Tibial nerve (tissue), 4 donors: Measurements from ENCODE around the gene CLEC14A. TPM values are rescaled to one million over a fixed set of nuclear protein-coding genes. Genes with fewer than 3 reads are reported as not detected.

Experiments
- DNase-seq, 2 donors: peaks; one replicate each; pipeline ENCODE4 v3.0.0-alpha.2; 2019; ENCODE audit warnings: low spot score in 2 of 2
- H3K27ac ChIP-seq, 4 donors: fragments of 200-600 bp; sonication (generic) in 3 of 4; one replicate each; pipeline ENCODE4 v1.5.1; 2017 to 2019; ENCODE audit warnings: mild to moderate bottlenecking in 1 of 4
- H3K27me3 ChIP-seq, 2 donors: fragments of 200-600 bp; sonication (generic) in 1 of 2; one replicate each; pipeline versions ENCODE4 v1.5.1 to v1.6.0; 2017 to 2019
- H3K36me3 ChIP-seq, 3 donors: fragments of 200-600 bp; sonication (generic); one replicate each; pipeline ENCODE4 v1.5.1; 2018 to 2019
- H3K4me1 ChIP-seq, 4 donors: fragments of 200-600 bp; sonication (generic) in 3 of 4; one replicate each; pipeline ENCODE4 v1.5.1; 2017 to 2019
- H3K4me3 ChIP-seq, 4 donors: fragments of 200-600 bp; sonication (generic) in 3 of 4; one replicate each; pipeline ENCODE4 v1.5.1; 2017 to 2019; ENCODE audit warnings: mild to moderate bottlenecking in 1 of 4, moderate library complexity in 1 of 4
- H3K9me3 ChIP-seq, 4 donors: fragments of 200-600 bp; sonication (generic) in 3 of 4; one replicate each; pipeline ENCODE4 v1.5.1; 2017 to 2019
- CTCF ChIP-seq, 5 experiments: fragments of 200-600 bp in 3 of 5; fragments of 450-650 bp in 2 of 5; sonication (generic) in 3 of 5; IDR thresholded peaks; one replicate each; pipeline ENCODE4 v1.5.1; 2016 to 2019; ENCODE audit warnings: antibody characterized with exemption in 5 of 5, mild to moderate bottlenecking in 3 of 5, moderate library complexity in 2 of 5
- EP300 ChIP-seq, 2 donors: sonication (generic); formaldehyde crosslinking; IDR thresholded peaks; one replicate each; pipeline ENCODE4 v1.6.1; 2017; ENCODE audit warnings: antibody characterized with exemption in 2 of 2, mild to moderate bottlenecking in 1 of 2
- POLR2A ChIP-seq, 2 donors: fragments of 450-650 bp; IDR thresholded peaks; one replicate each; pipeline ENCODE4 v1.6.1; 2017; ENCODE audit warnings: antibody characterized with exemption in 2 of 2, mild to moderate bottlenecking in 2 of 2, moderate library complexity in 2 of 2
- WGBS, 2 donors: methylation state at CpG; one replicate each; pipeline ENCODE4 v1.1.5; 2018; 5-methylcytosine and 5-hydroxymethylcytosine counted together
- total RNA-seq, 4 donors: library from RNA; depleted of rRNA; stranded (reverse); fragments of >200 nt; gene quantifications; one replicate each; pipeline ENCODE4 v1.1.0, GENCODE V29; 2016

CLEC14A gene
- total RNA-seq, 4 donors from 2014 or later, result 28.5 to 76.5 (median 64.3) TPM

- Histone ChIP-seq H3K4me3 (no peak overlapping the region), H3K27ac (no peak overlapping the region), H3K27me3 (no peaks in the 10 kb centered on the region), H3K9me3 (peaks cover 0 to 4% (median 0%) of the 10 kb centered on the region in 4 donors), H3K4me1 (no peaks in the 10 kb centered on the region), H3K36me3 (no peaks in the 10 kb centered on the region)
- TF ChIP-seq CTCF (IDR thresholded peaks at IDR 0.05) (no peak), POLR2A (IDR thresholded peaks at IDR 0.05) (no peak), EP300 (IDR thresholded peaks at IDR 0.05) (no peak)
- WGBS, 2 donors, result 39 to 44% methylated on average over 2 of the region's 2 CpGs
- DNase-seq, result no peak
These were observed 24.2 kb upstream of the CLEC14A start for GRCh38 chr14:38280081-38280480.

- Histone ChIP-seq H3K9me3 (peaks cover 0 to 4% (median 0%) of the 10 kb centered on the region in 4 donors), H3K36me3 (no peaks in the 10 kb centered on the region), H3K27ac (no peak overlapping the region), H3K4me3 (no peak overlapping the region), H3K4me1 (no peaks in the 10 kb centered on the region), H3K27me3 (no peaks in the 10 kb centered on the region)
- no peak for TF ChIP-seq CTCF (IDR thresholded peaks at IDR 0.05)
- DNase-seq, result no peak
- WGBS, 2 donors, result 83 to 97% methylated on average over 1 of the region's 1 CpG
These were observed 23.7 kb upstream of the CLEC14A start for GRCh38 chr14:38279572-38279971.

GRCh38 chr14:38278035-38278434, 22.1 kb upstream of the CLEC14A start:
- H3K4me1 ChIP-seq, result no peaks in the 10 kb centered on the region
- H3K27me3 ChIP-seq, result no peaks in the 10 kb centered on the region
- no peak overlapping the region for H3K27ac ChIP-seq
- 46 to 67% methylated on average over 1 of the region's 1 CpG for WGBS, 2 donors
- H3K4me3 ChIP-seq, result no peak overlapping the region
- DNase-seq, result no peak
- H3K36me3 ChIP-seq, result no peaks in the 10 kb centered on the region
- H3K9me3 ChIP-seq, result no peaks in the 10 kb centered on the region
- TF ChIP-seq POLR2A (IDR thresholded peaks at IDR 0.05) (no peak), EP300 (IDR thresholded peaks at IDR 0.05) (no peak), CTCF (IDR thresholded peaks at IDR 0.05) (no peak)

GRCh38 chr14:38262844-38263243, 7.0 kb upstream of the CLEC14A start:
- H3K9me3 ChIP-seq, result peaks cover 0 to 32% (median 0%) of the 10 kb centered on the region in 4 donors
- H3K4me1 ChIP-seq, result no peaks in the 10 kb centered on the region
- TF ChIP-seq EP300 (IDR thresholded peaks at IDR 0.05) (no peak), CTCF (IDR thresholded peaks at IDR 0.05) (no peak), POLR2A (IDR thresholded peaks at IDR 0.05) (no peak)
- no peaks in the 10 kb centered on the region for H3K36me3 ChIP-seq
- H3K27me3 ChIP-seq, result no peaks in the 10 kb centered on the region
- no peak for DNase-seq
- no peak overlapping the region for H3K4me3 ChIP-seq
- WGBS, 2 donors, result 82 to 88% methylated on average over 4 of the region's 4 CpGs
- no peak overlapping the region for H3K27ac ChIP-seq

GRCh38 chr14:38261620-38262019, 5.7 kb upstream of the CLEC14A start:
- Histone ChIP-seq H3K27me3 (no peaks in the 10 kb centered on the region), H3K27ac (no peak overlapping the region), H3K36me3 (no peaks in the 10 kb centered on the region), H3K9me3 (peaks cover 0 to 30% (median 0%) of the 10 kb centered on the region in 4 donors), H3K4me1 (no peaks in the 10 kb centered on the region), H3K4me3 (no peak overlapping the region)
- 94 to 97% methylated on average over 1 of the region's 1 CpG for WGBS, 2 donors
- no peak for DNase-seq
- no peak for TF ChIP-seq POLR2A (IDR thresholded peaks at IDR 0.05)
- no peak for TF ChIP-seq CTCF (IDR thresholded peaks at IDR 0.05)
- no peak for TF ChIP-seq EP300 (IDR thresholded peaks at IDR 0.05)
